ENCODE measurements around the gene STARD3NL.

- TF ChIP-seq, protein P1, sequence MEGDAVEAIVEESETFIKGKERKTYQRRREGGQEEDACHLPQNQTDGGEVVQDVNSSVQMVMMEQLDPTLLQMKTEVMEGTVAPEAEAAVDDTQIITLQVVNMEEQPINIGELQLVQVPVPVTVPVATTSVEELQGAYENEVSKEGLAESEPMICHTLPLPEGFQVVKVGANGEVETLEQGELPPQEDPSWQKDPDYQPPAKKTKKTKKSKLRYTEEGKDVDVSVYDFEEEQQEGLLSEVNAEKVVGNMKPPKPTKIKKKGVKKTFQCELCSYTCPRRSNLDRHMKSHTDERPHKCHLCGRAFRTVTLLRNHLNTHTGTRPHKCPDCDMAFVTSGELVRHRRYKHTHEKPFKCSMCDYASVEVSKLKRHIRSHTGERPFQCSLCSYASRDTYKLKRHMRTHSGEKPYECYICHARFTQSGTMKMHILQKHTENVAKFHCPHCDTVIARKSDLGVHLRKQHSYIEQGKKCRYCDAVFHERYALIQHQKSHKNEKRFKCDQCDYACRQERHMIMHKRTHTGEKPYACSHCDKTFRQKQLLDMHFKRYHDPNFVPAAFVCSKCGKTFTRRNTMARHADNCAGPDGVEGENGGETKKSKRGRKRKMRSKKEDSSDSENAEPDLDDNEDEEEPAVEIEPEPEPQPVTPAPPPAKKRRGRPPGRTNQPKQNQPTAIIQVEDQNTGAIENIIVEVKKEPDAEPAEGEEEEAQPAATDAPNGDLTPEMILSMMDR (IDR thresholded peaks at IDR 0.05; ENCODE audit: poor library complexity): no peak
- TF ChIP-seq EZH2phosphoT487 (IDR thresholded peaks at IDR 0.05; ENCODE audit: low read depth, severe bottlenecking, unreplicated experiment): no peak
These were observed 12.0 kb downstream of the STARD3NL start for GRCh38 chr7:38190011-38190410.

All from hepatocyte (in vitro differentiated cells).